Activated T-helper 9 cell treated with anti-CD3 and anti-CD28 coated beads, Interleukin-2, amount 50 U/mL, for 16 hours (primary cell): ENCODE measurements around the gene GMPR2.

ENCODE experiments used
- DNase-seq: peaks from one replicate; pipeline ENCODE4 v3.0.0-alpha.2; 2020; ENCODE audit warnings: low read depth

Gene GMPR2

GRCh38 chr14:24252289-24253124, 19.8 kb downstream of the GMPR2 start:
- DNase-seq, result no peak

- DNase-seq, result no peak
These were observed 21.2 kb downstream of the GMPR2 start for GRCh38 chr14:24253936-24254335.

GRCh38 chr14:24254630-24255392, 22.1 kb downstream of the GMPR2 start:
- no peak for DNase-seq

GRCh38 chr14:24255438-24255837, 22.7 kb downstream of the GMPR2 start:
- no peak for DNase-seq

GRCh38 chr14:24255931-24256711, 23.4 kb downstream of the GMPR2 start:
- DNase-seq, result no peak

- DNase-seq, result no peak
These were observed 24.2 kb downstream of the GMPR2 start for GRCh38 chr14:24256960-24257359.

- no peak for DNase-seq
These were observed 25.4 kb downstream of the GMPR2 start for GRCh38 chr14:24258119-24258518.

GRCh38 chr14:24258548-24259265, 26.0 kb downstream of the GMPR2 start:
- no peak for DNase-seq

GRCh38 chr14:24259282-24260025, 26.7 kb downstream of the GMPR2 start:
- DNase-seq, result no peak

GRCh38 chr14:24260026-24260779, 27.5 kb downstream of the GMPR2 start:
- no peak for DNase-seq

- no peak for DNase-seq
These were observed 28.0 kb downstream of the GMPR2 start for GRCh38 chr14:24260780-24261157.

- DNase-seq, result no peak
These were observed 28.7 kb downstream of the GMPR2 start for GRCh38 chr14:24261256-24261968.

GRCh38 chr14:24261969-24262327, 29.2 kb downstream of the GMPR2 start:
- no peak for DNase-seq

- no peak for DNase-seq
These were observed 30.3 kb downstream of the GMPR2 start, which contains the start of gene TGM1 for GRCh38 chr14:24262821-24263733. Gene TGM1, minus strand, starts transcription at chr14:24263177. Its CDS starts 825 bp downstream, at chr14:24262352.

- no peak for DNase-seq
These were observed 31.1 kb downstream of the GMPR2 start for GRCh38 chr14:24263848-24264247.

- DNase-seq, result no peak
These were observed 31.6 kb downstream of the GMPR2 start for GRCh38 chr14:24264298-24264697.

GRCh38 chr14:24266344-24267244, 33.9 kb downstream of the GMPR2 start:
- DNase-seq, result no peak

GRCh38 chr14:24267516-24267915, 34.8 kb downstream of the GMPR2 start:
- no peak for DNase-seq
